CD4-positive, alpha-beta T cell treated with Interleukin-4 for 4 hours (primary cell): ENCODE measurements around the gene ASCC2.
"Not testable (repeated sequence)": the region's sequence is repeated elsewhere in the genome, so short reads cannot be mapped to it uniquely, and the experiment has no call there.

Experiments used
- DNase-seq: peaks from one replicate; pipeline ENCODE4 v3.0.0-alpha.2; 2020

Gene ASCC2

DNA sequence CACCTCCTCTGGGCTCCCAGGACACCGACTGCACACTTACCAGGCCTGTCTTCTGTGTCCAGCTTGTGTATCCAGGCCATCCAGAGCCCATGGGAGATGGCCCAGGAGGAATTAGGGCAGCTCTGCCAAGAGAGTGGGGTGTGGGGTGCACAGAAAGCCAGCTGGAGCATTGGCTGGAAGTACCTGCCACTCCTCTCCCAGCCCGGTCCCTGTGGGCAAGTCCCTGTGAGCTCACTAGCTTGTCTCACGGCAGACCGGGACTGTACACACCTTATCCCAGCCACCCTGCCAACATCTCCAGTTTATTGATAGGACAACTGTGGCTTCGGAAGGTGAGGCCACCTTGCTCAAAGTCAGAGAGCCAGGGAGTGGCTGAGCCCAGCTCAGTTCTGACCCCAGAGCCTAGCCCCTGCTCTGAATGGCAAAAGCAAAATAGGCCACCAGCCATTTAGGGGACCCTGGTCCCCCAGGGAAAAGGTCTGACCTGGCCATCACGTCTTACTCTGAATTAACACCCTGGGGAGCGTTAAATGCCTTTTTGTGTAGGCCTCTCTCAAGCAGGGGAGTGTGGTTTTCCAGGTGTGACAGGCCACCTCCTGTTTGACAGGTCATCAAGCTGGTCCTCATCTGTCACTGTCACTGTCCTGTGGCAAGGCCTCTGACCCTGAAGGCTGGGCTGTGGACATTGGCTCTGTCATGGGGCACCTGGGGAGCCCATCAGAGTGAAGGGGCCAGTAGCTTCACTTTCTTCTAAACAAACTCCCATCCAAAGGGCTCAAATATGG lies 55.8 kb downstream of the ASCC2 start:
- no peak for DNase-seq

DNA sequence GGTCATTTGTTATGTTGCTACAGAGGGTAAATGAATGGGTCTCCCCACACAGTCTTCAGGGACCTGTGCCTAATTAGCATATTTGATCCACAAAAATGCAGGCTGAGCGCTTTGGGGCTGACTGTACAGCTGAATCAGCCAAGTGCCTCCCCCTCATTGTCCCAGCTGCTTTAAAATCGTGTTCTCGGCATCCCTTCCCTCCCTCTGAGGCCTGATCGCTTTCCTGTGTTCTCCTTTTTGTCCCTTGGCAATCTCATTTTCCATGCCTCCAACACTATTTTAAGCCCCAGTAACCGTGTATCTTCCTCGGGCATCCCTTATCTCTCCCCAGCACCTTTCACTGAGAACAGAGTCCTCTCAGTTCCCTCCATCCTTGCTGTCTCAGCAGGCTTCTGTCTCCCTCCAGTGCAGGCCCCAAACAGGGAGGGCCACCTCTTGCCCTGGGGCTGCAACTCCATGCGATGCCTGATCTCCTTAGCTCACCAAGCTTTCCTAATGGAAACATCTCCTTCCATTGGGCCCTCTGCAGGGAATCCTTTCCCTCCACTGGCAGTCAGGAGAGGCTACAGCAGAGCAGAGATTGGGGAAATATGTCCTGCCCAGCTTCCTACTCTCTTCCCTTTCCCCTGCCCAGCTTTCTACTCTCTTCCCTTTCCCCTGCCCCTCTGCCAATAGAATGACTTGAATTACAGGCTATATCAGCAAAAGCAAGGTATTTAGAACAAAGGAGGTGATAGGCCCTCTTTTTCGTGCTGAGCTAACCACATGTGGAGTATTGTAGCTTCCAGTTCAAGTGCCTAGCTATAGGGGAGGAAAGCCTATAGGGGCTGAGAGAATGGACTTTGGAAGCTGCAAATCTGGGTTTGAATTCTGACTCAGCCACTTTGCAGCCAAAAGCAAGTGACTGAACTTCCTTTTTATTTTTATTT lies 57.1 kb downstream of the ASCC2 start:
- DNase-seq = no peak

GRCh38 chr22:29780220-29780619 lies 57.9 kb downstream of the ASCC2 start:
- no peak for DNase-seq

- DNase-seq = no peak
Measured at GRCh38 chr22:29773233-29773632, 64.8 kb downstream of the ASCC2 start.

DNA sequence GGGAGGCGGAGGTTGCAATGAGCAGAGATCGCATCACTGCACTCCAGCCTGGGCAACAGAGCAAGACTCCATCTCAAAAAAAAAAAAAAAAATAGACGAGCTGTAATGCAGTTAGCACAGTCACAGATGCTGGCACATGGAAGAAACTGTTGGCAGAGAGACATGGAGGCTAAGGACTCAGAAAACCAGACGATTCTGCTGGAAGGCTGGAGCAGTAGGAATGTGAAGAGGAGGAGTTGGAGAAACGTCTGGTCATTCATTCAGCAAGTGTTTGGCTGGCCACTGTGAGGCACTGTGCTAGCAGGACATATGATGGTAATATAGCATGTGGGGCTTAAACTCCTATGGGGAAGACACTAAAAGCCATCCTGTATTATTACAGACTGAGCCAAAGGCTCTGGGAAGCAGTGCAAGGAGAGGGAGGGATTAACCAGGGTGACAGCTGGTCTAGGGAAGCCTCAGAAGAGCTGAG lies 65.9 kb downstream of the ASCC2 start:
- DNase-seq = no peak

DNA sequence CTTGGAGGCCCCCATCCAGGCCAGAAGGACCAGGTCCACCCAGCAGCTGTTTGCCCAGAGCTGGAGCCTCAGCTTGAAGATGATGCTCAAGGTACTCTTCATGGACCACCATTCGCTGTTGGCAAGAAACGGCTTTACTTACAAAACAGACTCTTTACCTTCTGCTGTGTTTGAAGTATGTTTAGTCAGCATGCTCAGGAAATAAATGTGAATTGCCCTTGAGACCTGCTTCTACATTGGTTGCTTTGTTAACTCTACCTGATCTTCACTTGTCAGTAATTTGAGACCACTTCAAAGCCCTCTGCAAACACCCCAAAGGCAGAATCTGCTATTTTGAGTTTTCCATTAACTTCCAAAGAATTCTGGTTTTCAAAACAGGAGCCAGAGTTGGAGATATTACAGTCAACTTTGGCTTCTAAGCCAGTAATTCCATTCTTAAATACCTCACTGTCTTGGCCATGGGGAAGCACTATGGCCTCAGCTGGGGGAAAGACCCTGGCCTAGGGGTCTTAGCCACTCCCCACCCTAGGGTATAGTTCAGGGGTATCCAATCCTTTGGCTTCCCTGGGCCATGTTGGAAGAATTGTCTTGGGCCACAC lies 68.3 kb downstream of the ASCC2 start:
- DNase-seq = no peak

- DNase-seq = no peak
Measured at GRCh38 chr22:29768052-29768693, 69.9 kb downstream of the ASCC2 start.

DNA sequence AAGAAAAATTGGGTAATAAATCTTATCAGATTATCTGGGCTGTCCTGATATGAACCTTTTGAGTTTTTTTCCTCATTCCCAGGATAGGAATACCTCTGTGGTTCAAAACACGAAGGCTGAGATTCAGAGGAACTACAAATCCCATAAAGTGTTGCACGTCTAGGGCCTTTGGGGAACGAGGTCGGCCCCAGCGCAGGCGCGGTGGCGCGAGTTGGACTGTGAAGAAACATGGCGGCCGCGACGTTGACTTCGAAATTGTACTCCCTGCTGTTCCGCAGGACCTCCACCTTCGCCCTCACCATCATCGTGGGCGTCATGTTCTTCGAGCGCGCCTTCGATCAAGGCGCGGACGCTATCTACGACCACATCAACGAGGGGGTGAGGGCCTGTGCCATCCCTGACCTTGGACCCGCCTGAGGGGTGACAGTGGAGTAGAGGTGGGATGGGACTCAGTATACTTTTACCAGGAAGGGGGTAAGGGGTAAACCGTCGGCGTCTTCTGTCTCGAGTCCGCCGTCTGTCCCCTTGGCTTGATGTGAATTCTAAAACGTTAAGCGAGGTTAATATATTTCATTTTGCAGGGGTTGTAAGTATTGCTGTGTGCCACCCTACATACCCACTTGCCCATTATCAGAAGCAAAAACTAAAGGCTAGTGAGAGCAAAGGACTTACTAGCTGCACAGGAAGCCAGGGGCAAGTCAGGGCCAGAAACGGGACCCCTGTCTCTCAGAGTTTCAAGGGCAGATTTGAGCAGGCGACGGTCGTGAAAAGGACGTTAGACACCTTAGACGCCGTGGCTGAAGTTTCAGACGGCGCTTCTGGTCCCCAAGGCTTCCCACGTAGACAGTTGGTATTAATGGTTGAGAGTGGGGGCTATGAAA lies 70.7 kb downstream of the ASCC2 start, which contains the start of gene UQCR10:
Gene UQCR10, plus strand, starts transcription at position 199 of the 881 bp plus-strand sequence. Its CDS starts 30 bp downstream, at position 229.
- DNase-seq = peak; percentile 90

- peak; percentile 96 for DNase-seq
Measured at GRCh38 chr22:29766632-29767170, 71.4 kb downstream of the ASCC2 start, which contains the start of gene ZMAT5. TSS of gene ZMAT5 (minus strand) at chr22:29767007. CDS start at chr22:29748544, 18,463 bp downstream.

DNA sequence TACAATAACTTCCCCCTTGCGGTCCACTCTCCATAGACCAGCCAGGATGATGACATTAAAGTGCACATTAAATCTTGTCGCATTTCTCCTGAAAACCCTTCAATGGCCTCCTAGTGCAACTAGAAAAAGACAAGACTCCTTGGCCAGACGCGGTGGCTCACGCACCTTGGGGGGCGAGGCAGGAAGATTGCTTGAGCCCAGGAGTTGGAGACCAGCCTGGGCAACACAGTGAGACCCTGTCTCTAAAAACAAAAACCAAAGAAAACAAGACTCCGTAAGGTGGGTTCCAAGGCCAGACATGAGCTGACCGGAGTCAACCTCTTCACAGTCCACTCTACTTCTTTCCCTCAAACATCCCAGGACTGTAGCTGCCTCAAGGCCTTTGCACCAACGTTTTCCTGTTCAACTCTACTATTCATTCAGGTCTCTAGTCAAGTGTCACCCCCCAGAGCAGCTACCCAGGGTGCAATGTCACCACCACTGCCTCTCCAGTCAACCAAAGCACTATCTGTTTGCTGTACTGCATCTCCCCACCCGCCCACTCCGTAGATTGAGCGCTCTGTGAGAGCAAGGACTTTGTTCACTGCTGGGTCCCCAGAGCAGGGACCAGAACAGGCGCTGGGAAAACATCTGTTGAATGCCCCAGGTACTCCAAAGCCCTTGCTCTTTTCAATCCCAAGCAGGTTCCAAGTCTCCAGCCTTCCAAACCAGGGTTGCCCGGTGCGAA lies 72.0 kb downstream of the ASCC2 start:
- DNase-seq = no peak

DNA sequence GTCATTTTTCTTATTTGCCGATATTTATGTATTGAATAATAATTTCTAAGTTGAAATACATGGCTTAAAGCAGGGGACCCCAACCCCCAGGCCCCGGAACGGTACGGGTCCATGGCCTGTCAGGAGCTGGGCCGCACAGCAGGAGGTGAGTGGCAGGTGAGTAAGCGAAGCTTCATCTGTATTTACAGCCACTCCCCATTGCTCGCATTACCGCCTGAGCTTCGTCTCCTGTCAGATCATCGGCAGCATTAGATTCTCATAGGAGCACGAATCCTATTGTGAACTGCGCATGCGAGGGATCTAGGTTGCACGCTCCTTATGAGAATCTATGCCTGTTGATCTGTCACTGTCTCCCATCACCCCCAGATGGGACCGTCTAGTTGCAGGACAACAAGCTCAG lies 75.8 kb downstream of the ASCC2 start:
- DNase-seq = no peak

- DNase-seq = no peak
Measured at GRCh38 chr22:29758959-29759358, 79.1 kb downstream of the ASCC2 start.

GRCh38 chr22:29758068-29758622 lies 79.9 kb downstream of the ASCC2 start:
- no peak for DNase-seq

GRCh38 chr22:29757096-29757495 lies 81.0 kb downstream of the ASCC2 start:
- no peak for DNase-seq

DNA sequence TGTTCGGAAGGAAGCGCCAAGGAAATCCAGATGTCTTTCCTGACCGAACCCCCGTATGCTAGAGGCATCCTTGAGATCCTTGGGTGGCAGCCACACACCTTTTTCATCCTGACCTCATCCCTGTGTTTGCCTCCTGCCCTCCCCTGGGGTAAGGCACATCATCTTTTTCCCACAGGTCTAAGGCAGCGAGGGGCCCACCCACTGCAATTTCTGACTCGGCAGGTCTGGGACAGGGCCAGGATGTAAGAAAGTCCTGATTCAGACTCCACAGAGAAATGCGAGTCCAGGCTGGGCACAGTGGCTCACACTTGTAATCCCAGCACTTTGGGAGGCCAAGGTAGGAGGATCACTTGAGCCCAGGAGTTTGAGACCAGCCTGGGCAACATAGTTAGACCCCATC lies 81.7 kb downstream of the ASCC2 start:
- DNase-seq = no peak

DNA sequence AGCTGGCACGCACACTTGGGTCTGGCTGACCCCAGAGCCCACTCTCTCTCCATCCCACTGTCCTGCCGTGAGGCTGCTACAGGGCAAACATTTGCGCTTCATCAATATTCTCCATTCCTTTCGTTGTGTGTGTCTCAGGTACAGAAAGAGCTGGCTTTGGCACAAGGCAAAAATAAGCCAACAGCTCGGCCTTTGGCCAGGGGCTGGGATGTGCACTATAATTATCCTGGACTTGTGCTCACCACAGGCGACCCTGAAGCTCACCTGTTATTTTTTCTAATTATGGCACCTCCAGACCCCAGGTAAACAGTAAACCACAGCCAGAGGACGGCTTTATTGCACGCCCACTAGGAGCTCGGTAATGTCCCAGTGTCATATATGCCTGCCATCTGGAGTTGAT lies 82.2 kb downstream of the ASCC2 start:
- DNase-seq = no peak

DNA sequence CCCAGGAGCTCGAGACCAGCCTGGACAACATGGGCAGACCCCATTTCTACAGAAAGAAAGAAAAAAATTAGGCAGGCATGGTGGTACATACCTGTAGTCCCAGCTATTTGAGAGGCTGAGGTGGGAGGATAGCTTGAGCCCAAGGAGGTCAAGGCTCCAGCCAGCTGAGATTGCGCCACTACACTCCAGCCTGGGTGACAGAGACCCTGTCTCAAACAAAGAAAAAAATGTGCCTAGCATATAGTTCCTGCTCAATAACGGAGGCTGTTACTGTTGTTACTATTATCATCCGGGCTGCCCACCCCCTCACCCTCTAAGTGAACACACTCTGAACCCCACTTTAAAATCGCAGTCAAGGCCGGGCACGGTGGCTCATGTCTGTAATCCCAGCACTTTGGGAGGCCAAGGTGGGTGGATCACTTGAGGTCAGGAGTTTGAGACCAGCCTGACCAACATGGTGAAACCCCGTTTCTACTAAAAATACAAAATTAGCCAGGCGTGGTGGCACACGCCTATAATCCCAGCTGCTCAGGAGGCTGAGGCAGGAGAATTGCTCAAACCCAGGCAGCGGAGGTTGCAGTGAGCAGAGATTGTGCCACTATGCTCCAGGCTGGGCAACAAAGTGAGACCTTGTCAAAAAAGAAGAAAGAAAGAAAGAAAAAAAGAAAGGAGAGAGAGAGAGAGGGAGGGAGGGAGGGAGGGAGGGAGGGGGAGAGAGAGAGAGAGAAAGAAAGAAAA lies 83.2 kb downstream of the ASCC2 start:
- not testable (repeated sequence) for DNase-seq

DNA sequence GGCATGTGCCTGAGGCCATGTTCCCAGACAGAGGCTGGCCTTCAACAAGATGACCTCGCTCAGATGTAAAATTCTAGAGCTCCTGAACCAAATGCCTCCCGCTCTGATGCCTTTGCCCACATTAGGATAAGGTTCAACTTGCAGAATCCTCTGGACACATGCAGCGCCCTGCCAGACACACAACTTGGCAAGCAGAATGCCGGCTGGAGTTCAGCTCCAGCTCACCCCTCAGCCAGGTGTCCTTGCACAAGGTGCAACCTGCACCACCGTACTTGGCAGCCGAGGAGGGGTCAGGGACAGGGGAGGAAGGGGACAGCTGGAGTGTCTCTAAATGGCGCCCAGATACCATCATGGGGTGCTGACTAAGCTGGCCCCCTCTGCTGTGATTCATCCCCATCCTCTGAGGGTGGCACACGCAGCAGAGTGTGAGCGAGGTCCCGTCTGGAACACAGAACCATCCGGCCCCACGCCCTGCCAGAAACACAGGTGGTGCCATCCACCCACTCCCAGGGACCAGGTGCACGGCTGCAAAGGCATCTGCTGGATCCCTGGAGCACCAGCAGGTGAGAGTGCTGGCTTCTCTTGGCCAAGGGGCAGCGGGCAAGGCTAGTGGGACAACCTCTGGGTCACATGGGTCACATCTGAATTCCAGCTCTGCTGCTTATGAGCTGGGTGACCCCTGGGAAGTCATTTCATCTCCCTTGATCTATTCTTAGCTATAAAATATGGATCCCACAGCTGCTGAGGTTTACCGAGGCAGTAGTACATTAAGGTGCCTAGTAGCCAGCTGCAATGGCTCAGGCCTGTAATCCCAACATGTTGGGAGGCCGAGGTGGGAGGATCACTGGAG lies 84.0 kb downstream of the ASCC2 start:
- no peak for DNase-seq

GRCh38 chr22:29751669-29752068 lies 86.4 kb downstream of the ASCC2 start:
- no peak for DNase-seq
